Neural cell (in vitro differentiated cells): ENCODE results near the gene GPR157.

ENCODE experiments used
- CTCF ChIP-seq: fragments of 450-650 bp; IDR thresholded peaks from 2 replicates; pipeline ENCODE4 v1.5.1; 2014; ENCODE audit warnings: antibody characterized with exemption, mild to moderate bottlenecking, moderate library complexity; ENCODE audit not compliant: poor library complexity, severe bottlenecking
- EP300 ChIP-seq: fragments of 450-650 bp; conservative IDR thresholded peaks from 2 replicates; pipeline ENCODE4 v1.6.1; 2014; ENCODE audit warnings: antibody characterized with exemption, mild to moderate bottlenecking, moderate library complexity; ENCODE audit not compliant: poor library complexity, severe bottlenecking
- EZH2 ChIP-seq: fragments of 200-600, 300-800 bp; shearing (Covaris generic), sonication (generic); IDR thresholded peaks from 2 replicates; pipeline ENCODE4 v1.6.1; 2014; ENCODE audit warnings: antibody characterized with exemption, low read length, borderline replicate concordance, mild to moderate bottlenecking; ENCODE audit not compliant: insufficient read depth, poor library complexity, severe bottlenecking
- MXI1 ChIP-seq: fragments of 450-650 bp; conservative IDR thresholded peaks from 2 replicates; pipeline ENCODE4 v1.6.1; 2014; ENCODE audit warnings: antibody characterized with exemption, mild to moderate bottlenecking; ENCODE audit not compliant: poor library complexity, severe bottlenecking
- POLR2AphosphoS5 ChIP-seq: IDR thresholded peaks from 2 replicates; pipeline ENCODE4 v1.6.1; 2012
- RAD21 ChIP-seq: fragments of 450-650 bp; conservative IDR thresholded peaks from 2 replicates; pipeline ENCODE4 v1.6.1; 2014; ENCODE audit warnings: antibody characterized with exemption, mild to moderate bottlenecking, moderate library complexity
- REST ChIP-seq: IDR thresholded peaks from 2 replicates; pipeline ENCODE4 v1.6.1; 2012; ENCODE audit warnings: borderline replicate concordance
- SMC3 ChIP-seq: fragments of 450-650 bp; conservative IDR thresholded peaks from 2 replicates; pipeline ENCODE4 v1.6.1; 2014; ENCODE audit warnings: antibody characterized with exemption, mild to moderate bottlenecking, moderate library complexity; ENCODE audit not compliant: poor library complexity
- TAF1 ChIP-seq: IDR thresholded peaks from 2 replicates; pipeline ENCODE4 v1.6.1; 2012; ENCODE audit warnings: low read depth

- no peak for TF ChIP-seq CTCF
- no peak for TF ChIP-seq EZH2
- no peak for TF ChIP-seq POLR2AphosphoS5
- no peak for TF ChIP-seq REST
- TF ChIP-seq RAD21, result no peak
- no peak for TF ChIP-seq EP300
- no peak for TF ChIP-seq TAF1
- no peak for TF ChIP-seq SMC3
- TF ChIP-seq MXI1, result no peak
Observed at GRCh38 chr1:9152535-9152934, 23.6 kb upstream of the GPR157 start.
